ENCODE data around the gene SLC40A1.

Gene SLC40A1

DNA sequence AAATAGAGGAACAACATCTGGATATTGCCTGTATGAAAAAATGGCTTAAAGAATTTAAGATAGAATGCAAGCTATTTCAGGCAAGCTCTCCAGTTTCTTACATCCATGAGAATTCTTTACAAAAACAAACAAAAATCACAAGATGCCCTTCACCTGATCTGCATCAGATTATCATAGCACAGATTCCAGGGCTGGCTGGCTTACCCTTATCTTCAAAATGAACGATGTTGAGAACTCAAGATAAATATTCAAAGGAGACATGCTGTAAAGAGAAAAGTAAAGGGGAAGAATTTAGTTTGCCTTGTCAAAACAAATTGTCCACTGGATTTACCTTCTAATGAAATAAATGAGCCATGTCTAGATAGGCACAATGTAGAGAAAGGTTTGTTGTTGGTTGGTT lies 18.7 kb upstream of the SLC40A1 start:
- DNase-seq (ENCODE audit: low read depth): no peak

GRCh38 chr2:189595417-189595816 lies 14.8 kb upstream of the SLC40A1 start:
- no peak for DNase-seq (ENCODE audit: low read depth)

- no peak for DNase-seq (ENCODE audit: low read depth)
These were observed 13.7 kb upstream of the SLC40A1 start for GRCh38 chr2:189594305-189594704.

GRCh38 chr2:189593115-189593514 lies 12.5 kb upstream of the SLC40A1 start:
- no peak for DNase-seq (ENCODE audit: low read depth)

DNA sequence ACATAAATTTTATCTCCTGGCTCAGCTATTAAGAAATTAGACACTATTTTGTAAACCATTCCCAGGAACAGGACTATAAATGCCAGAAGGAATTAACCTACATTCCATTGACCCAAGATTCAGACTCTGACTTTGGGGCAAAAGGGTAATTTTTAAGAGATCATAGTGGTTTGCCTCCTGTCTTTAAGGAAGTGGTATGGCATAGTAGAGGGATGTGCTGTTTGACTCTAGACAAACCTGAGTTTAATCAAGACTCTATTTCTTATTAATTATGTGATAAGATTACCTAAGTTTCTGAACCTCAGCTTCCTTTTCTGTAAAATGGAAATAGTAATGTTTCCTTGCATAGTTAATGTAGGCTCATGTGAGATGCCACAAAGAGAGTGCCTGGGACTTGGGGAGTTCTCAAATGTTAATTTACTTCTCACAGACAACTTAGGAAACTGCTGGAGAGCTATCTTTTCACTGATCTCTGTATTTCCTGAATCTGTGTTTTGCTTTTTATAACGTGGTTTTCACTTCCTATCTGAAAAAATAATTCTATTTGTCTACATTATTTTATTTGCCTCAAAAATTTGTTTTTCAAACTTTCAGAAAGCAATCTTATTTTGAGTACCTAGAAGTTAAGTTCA lies 11.9 kb upstream of the SLC40A1 start:
- no peak for DNase-seq (ENCODE audit: low read depth)

DNA sequence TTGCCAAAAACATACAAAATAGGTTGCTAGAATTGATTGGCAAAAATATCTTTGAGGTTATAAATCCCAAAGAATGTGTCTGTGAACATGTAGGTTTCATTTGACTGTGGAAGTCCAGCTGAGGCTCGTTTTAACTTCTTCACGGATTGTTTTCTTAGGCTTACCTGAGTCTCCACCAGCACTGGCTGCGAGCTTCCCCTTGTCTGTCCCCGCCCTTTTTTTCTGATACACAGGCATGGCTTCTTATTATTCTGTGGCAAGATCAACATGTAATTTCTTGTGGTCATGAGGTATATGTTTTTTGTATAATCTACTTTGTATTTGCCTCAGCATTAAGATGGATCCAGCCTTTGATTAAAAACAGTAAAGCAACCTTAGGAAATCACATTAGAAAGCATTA lies 7.2 kb upstream of the SLC40A1 start:
- no peak for DNase-seq (ENCODE audit: low read depth)

- no peak for DNase-seq (ENCODE audit: low read depth)
These were observed 4.7 kb upstream of the SLC40A1 start for GRCh38 chr2:189585226-189585756.

DNA sequence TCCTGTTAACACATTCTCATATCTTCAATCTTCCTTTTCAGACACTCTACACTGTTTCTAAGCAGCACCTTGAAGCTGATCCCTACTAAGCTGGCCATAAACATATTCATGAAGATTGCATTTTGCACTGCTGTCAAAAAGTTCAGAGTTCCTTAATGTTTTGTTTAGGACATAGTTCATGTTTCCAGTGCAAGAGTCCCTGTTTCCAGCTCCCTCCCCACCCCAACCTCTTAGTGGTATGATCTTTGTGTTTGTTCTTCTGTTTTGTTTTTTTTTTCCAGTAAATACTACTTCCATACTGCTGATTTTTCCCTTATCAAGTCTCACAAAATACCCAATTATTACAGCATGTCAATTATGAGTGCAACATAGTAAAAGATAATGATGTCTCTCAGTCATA lies 4.1 kb upstream of the SLC40A1 start:
- DNase-seq (ENCODE audit: low read depth): no peak

GRCh38 chr2:189583227-189584198 lies 2.9 kb upstream of the SLC40A1 start:
- no peak for DNase-seq (ENCODE audit: low read depth)

GRCh38 chr2:189582809-189583192 lies 2.2 kb upstream of the SLC40A1 start:
- DNase-seq (ENCODE audit: low read depth): no peak

- no peak for DNase-seq (ENCODE audit: low read depth)
These were observed 1.7 kb upstream of the SLC40A1 start for GRCh38 chr2:189582140-189582808.

- DNase-seq (ENCODE audit: low read depth): no peak
These were observed 961 bp upstream of the SLC40A1 start for GRCh38 chr2:189581354-189582139.

GRCh38 chr2:189580241-189580651 lies 340 bp downstream of the SLC40A1 start:
- no peak for DNase-seq (ENCODE audit: low read depth)

- DNase-seq (ENCODE audit: low read depth): no peak
These were observed 900 bp downstream of the SLC40A1 start for GRCh38 chr2:189579585-189580186.

DNA sequence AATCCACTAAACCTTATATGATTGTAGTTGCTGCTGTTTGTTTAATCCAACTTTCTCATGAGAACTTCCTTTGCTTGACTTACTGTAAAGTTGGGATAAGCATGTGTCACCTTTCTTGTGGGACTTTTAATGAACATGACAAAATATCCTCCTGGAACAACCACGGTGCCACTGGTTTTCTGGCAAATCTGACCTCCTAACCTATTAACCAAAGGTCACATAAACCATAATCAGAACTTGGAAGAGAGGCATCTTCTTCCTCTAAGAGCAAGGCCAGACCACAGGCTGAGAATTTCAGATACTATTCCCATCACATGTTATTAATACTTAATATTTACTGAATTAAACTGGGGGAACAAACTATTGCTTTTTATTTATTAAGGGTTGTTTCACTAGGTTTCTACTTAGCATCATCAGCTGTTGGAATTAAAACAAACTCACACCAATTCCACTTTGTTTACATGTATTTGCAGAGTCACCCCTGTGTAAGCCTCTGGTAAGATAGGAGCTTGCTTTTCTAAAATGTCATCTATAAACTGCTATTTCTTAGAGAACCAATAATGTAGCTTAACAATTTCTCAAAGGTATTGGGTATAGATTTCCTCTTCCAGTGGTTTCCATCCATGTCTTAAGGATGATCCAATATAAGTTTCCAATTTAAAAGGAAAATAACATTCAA lies 2.2 kb downstream of the SLC40A1 start:
- DNase-seq (ENCODE audit: low read depth): no peak

DNA sequence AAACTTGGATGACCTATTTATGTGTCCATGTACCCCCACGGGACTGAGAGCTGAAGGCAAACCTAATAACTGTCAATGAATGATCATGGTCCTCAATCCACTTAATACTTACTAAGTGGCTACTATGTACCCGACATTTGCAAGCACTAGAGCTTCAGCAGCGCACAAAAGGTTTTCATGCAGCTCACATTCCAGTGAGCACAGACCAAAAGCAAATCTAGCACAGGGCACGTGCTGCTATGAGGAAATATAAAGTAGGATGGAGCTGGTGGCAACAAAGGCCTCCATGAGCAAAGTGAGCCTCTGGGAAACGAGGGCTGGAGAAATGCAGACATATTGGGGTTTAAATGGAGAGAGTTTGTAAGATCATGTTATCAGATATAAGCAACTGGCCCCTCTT lies 3.5 kb downstream of the SLC40A1 start:
- no peak for DNase-seq (ENCODE audit: low read depth)

DNA sequence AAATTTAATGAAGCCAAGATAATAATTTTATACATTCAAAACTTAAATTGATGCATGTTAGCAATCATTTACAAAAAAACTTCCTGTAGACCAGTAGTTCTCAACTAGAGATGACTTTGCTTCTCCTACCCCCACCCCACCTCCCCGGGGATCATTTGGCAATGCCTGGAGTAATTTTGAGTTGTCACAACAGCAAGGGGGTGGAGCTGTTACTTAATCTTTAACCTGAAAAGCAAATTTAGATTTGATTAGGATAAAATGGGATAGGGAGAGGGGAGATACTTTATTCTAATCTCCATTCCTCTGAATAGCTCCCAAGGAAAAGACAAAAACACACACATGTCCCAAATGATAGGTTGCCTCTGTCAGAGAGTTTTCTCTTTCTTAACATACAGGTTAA lies 4.2 kb downstream of the SLC40A1 start:
- no peak for DNase-seq (ENCODE audit: low read depth)

DNA sequence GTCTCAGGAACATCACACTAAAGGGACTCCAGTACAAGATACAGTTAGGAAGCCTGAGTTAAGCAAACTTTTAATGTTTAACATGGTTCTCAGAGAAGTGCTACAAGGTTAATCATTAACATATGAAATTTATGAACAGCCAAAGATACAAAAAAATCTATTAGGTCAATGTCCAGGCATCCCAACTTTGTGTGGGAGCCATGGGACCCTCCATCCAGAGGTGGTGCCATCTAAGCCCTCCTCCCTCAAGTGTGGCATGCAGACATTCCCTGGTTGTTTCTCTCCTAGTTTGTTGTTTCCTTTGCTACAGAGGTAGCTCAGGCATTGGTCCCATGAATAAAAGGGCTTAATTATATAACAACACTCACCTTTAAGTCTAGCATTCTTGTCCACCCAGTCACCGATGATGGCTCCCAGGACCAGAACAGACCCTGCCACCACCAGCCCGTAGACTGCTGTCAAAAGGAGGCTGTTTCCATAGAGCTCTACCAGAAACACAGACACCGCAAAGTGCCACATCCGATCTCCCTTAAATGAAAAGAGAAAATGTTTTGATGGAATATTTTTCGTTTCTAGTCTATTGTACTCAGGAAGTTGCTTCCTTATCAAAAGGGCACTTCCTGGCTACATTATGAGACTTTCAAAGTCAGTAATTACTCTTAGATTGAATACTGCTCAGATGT lies 5.7 kb downstream of the SLC40A1 start:
- DNase-seq (ENCODE audit: low read depth): no peak

DNA sequence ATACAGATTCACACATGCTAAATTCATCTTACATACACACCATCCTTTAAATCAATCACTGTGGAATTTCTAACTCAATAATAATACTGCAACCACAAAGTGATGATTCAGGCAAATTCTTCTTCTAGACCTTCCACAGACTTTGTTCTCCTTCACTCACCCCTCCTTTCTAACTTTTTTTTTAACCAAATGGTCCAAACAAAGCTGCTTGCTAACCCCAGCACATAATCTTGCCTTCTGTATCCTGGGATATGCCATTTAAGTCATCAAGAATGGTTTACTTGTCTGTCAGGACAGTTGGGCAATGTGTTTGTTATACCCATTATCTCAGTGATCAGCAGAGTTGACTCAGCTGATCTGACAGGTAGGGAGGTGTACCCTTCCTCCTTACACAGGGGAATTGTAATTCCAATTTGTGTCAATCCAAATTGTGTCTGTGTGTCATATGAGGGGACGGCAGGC lies 10.0 kb downstream of the SLC40A1 start:
- no peak for DNase-seq (ENCODE audit: low read depth)

DNA sequence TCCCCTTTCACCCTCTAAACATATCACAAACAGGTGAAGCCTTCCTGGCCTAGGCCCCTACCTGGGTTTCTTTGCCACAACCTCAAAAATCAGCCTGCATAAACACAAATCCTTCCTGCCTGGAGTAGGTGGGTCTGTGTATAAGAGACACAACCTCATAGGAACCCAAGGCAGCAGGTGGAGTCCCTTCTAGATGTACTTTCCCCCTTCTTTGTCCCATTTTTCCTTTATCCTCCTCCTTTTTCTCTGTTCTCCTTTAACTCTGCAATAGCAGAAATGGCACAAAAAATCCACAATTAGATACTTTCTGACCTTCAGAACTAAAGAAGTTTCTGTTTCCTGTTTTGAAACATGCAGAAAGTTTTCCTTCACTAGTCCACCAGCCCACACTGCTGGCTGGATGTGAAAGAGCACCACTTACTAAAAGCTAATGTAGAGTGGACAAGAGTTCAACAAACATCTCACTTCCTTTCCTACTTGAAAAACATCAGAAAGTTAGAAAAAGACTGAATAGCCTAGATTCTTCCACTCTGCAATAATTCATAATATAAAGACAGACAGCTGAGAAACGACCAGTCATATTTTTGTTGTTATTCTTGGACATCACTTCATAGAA lies 11.2 kb downstream of the SLC40A1 start:
- DNase-seq (ENCODE audit: low read depth): no peak

Measured in fibroblast of the conjunctiva (primary cell).